Measurements from ENCODE around the gene EDNRA. TPM values are rescaled to one million over a fixed set of nuclear protein-coding genes. Genes with fewer than 3 reads are reported as not detected.

Gene EDNRA
- total and polyA plus RNA-seq, 9 of the 15 experiments (the other 6 are each of a cell fraction or from before 2014, with no cell fraction given), result not detected

GRCh38 chr4:147543034-147543433 is 62.1 kb downstream of the EDNRA start:
- CTCF ChIA-PET (ENCODE audit: low intra/inter-chr PET ratio), result no interaction called here
- POLR2A ChIA-PET, result no interaction called here
- BruUV-seq (replicated peaks), result no TSS peak
- Histone ChIP-seq H3K27me3 (ENCODE audit: control insufficient read depth in 2 of 2, insufficient read depth in 2 of 2, low read length in 2 of 2) (peaks cover 0 to 4% of the 10 kb centered on the region in 2 experiments; a peak in 2 of 5 replicates), H3K4me1 (replicated peaks in 1 of 2; ENCODE audit: control insufficient read depth in 2 of 2, insufficient read depth in 2 of 2, low read length in 2 of 2) (no peaks in the 10 kb centered on the region), H2AFZ (ENCODE audit: low read depth, low read length) (peak overlapping the region; percentile 56; the same call in 1 of the 2 replicates), H3K9ac (ENCODE audit: insufficient read depth in 1 of 2, low read depth in 2 of 2, low read length in 2 of 2) (no peak overlapping the region), H4K20me1 (replicated peaks; ENCODE audit: control insufficient read depth, insufficient read depth, low read length) (no peaks in the 10 kb centered on the region), H3K27ac (ENCODE audit: extremely low read depth, low read depth, low read length) (no peak overlapping the region), H3K4me2 (ENCODE audit: insufficient read depth, low read length) (no peak overlapping the region), H3K9me1 (ENCODE audit: control insufficient read depth, insufficient read depth, low read length) (no peaks in the 10 kb centered on the region), H3K4me3 (no peak overlapping the region), H3K9me3 (replicated peaks; ENCODE audit: control insufficient read depth, insufficient read depth, low read depth, low read length) (no peaks in the 10 kb centered on the region), H3K79me2 (ENCODE audit: control insufficient read depth, insufficient read depth, low read length) (no peaks in the 10 kb centered on the region), H3K36me3 (ENCODE audit: control insufficient read depth, insufficient read depth, low read length) (no peaks in the 10 kb centered on the region)
- FAIRE-seq (no peak), ATAC-seq (no peak), DNase-seq (ENCODE audit: extremely low read depth in 1 of 4, low spot score in 3 of 4) (no peak)
- TF ChIP-seq HMG20B (CRISPR knock-in tag; IDR thresholded peaks at IDR 0.05), result no peak
- TF ChIP-seq SMARCA4 (IDR thresholded peaks at IDR 0.05), result no peak
- TF ChIP-seq MXI1 (IDR thresholded peaks at IDR 0.05; ENCODE audit: low read depth, low read length), result no peak
- TF ChIP-seq ETS2 (tag; IDR thresholded peaks at IDR 0.05; ENCODE audit: borderline replicate concordance, poor library complexity, severe bottlenecking), result no peak
- no peak for TF ChIP-seq PHF20 (IDR thresholded peaks at IDR 0.05; ENCODE audit: partially characterized antibody)
- TF ChIP-seq SUPT5H (IDR thresholded peaks at IDR 0.05), result no peak
- no peak for TF ChIP-seq ZNF778 (CRISPR knock-in tag; IDR thresholded peaks at IDR 0.05)
- in situ Hi-C loops (cut with MboI) (no loop called here), intact Hi-C loops (cut with micrococcal nuclease) (no loop called here)
- 0% methylated on average over 1 of the region's 1 CpG for WGBS (ENCODE audit: insufficient coverage, low coverage, missing lambda C conversion rate)

GRCh38 chr4:147546349-147546748 is 65.5 kb downstream of the EDNRA start:
- FAIRE-seq (no peak), ATAC-seq (no peak), DNase-seq (ENCODE audit: extremely low read depth in 1 of 4, low spot score in 3 of 4) (no peak)
- no peak overlapping the region for H3K4me3 ChIP-seq
- H4K20me1 ChIP-seq (replicated peaks; ENCODE audit: control insufficient read depth, insufficient read depth, low read length), result no peaks in the 10 kb centered on the region
- no TSS peak for BruUV-seq (replicated peaks)
- in situ Hi-C loops (cut with MboI) (no loop called here), intact Hi-C loops (cut with micrococcal nuclease) (no loop called here)
- no peak overlapping the region for H3K4me2 ChIP-seq (ENCODE audit: insufficient read depth, low read length)
- no peaks in the 10 kb centered on the region for H3K36me3 ChIP-seq (ENCODE audit: control insufficient read depth, insufficient read depth, low read length)
- H3K27ac ChIP-seq (ENCODE audit: extremely low read depth, low read depth, low read length), result no peak overlapping the region
- H2AFZ ChIP-seq (ENCODE audit: low read depth, low read length), result no peak overlapping the region
- no peaks in the 10 kb centered on the region for H3K9me3 ChIP-seq (replicated peaks; ENCODE audit: control insufficient read depth, insufficient read depth, low read depth, low read length)
- ChIA-PET POLR2A (no interaction called here), CTCF (ENCODE audit: low intra/inter-chr PET ratio) (no interaction called here)
- 0% methylated on average over 2 of the region's 2 CpGs for WGBS (ENCODE audit: insufficient coverage, low coverage, missing lambda C conversion rate)
- no peak overlapping the region for H3K9ac ChIP-seq (ENCODE audit: insufficient read depth in 1 of 2, low read depth in 2 of 2, low read length in 2 of 2)
- H3K79me2 ChIP-seq (ENCODE audit: control insufficient read depth, insufficient read depth, low read length), result no peaks in the 10 kb centered on the region
- H3K9me1 ChIP-seq (ENCODE audit: control insufficient read depth, insufficient read depth, low read length), result no peaks in the 10 kb centered on the region
- H3K27me3 ChIP-seq (ENCODE audit: control insufficient read depth in 2 of 2, insufficient read depth in 2 of 2, low read length in 2 of 2), result no peaks in the 10 kb centered on the region; a peak in 1 of 5 replicates
- H3K4me1 ChIP-seq (replicated peaks in 1 of 2; ENCODE audit: control insufficient read depth in 2 of 2, insufficient read depth in 2 of 2, low read length in 2 of 2), result no peaks in the 10 kb centered on the region
- TF ChIP-seq FOXK1 (CRISPR knock-in tag; IDR thresholded peaks at IDR 0.05; ENCODE audit: borderline replicate concordance) (no peak), ZNF316 (IDR thresholded peaks at IDR 0.05) (no peak), NR2C2 (CRISPR knock-in tag; IDR thresholded peaks at IDR 0.05) (no peak), NR2C2 (tag; IDR thresholded peaks at IDR 0.05) (no peak), SFPQ (IDR thresholded peaks at IDR 0.05; ENCODE audit: low read depth, low read length) (no peak), SUPT5H (IDR thresholded peaks at IDR 0.05) (no peak)
